NCI-H510A (cell line): ENCODE data around the gene DUSP16.
"Not testable (repeated sequence)": the region's sequence is repeated elsewhere in the genome, so short reads cannot be mapped to it uniquely, and the experiment has no call there.

Experiments
- DNase-seq: peaks from one replicate; lab custom pipeline; 2025; lab: John Stamatoyannopoulos, UW

The DUSP16 gene

GRCh38 chr12:12546314-12546772, 16.3 kb downstream of the DUSP16 start:
- DNase-seq, result no peak

- DNase-seq, result no peak
Measured at GRCh38 chr12:12543959-12544358, 18.7 kb downstream of the DUSP16 start.

GRCh38 chr12:12542964-12543363, 19.7 kb downstream of the DUSP16 start:
- no peak for DNase-seq

GRCh38 chr12:12542286-12542685, 20.4 kb downstream of the DUSP16 start:
- DNase-seq, result no peak

- no peak for DNase-seq
Measured at GRCh38 chr12:12541782-12542181, 20.9 kb downstream of the DUSP16 start.

- no peak for DNase-seq
Measured at GRCh38 chr12:12540261-12541013, 22.2 kb downstream of the DUSP16 start.

GRCh38 chr12:12539028-12539810, 23.4 kb downstream of the DUSP16 start:
- no peak for DNase-seq

- no peak for DNase-seq
Measured at GRCh38 chr12:12538535-12538934, 24.1 kb downstream of the DUSP16 start.

GRCh38 chr12:12537421-12537820, 25.2 kb downstream of the DUSP16 start:
- DNase-seq, result no peak

GRCh38 chr12:12534975-12535374, 27.7 kb downstream of the DUSP16 start:
- no peak for DNase-seq

GRCh38 chr12:12534166-12534866, 28.3 kb downstream of the DUSP16 start:
- DNase-seq, result no peak

- DNase-seq, result no peak
Measured at GRCh38 chr12:12533238-12533829, 29.3 kb downstream of the DUSP16 start.

- no peak for DNase-seq
Measured at GRCh38 chr12:12531194-12531593, 31.5 kb downstream of the DUSP16 start.

GRCh38 chr12:12529783-12530421, 32.8 kb downstream of the DUSP16 start:
- DNase-seq, result no peak

GRCh38 chr12:12528361-12529270, 34.0 kb downstream of the DUSP16 start:
- DNase-seq, result no peak

GRCh38 chr12:12527820-12528296, 34.8 kb downstream of the DUSP16 start:
- no peak for DNase-seq

- DNase-seq, result no peak
Measured at GRCh38 chr12:12524128-12524527, 38.5 kb downstream of the DUSP16 start.

GRCh38 chr12:12523229-12523628, 39.4 kb downstream of the DUSP16 start:
- DNase-seq, result no peak

- DNase-seq, result not testable (repeated sequence)
Measured at GRCh38 chr12:12522657-12523056, 40.0 kb downstream of the DUSP16 start.

GRCh38 chr12:12521888-12522287, 40.8 kb downstream of the DUSP16 start:
- no peak for DNase-seq
